ENCODE data around the gene IL27RA.

IL27RA gene

GRCh38 chr19:14061081-14061749, 29.7 kb downstream of the IL27RA start:
- DNase-seq = no peak

GRCh38 chr19:14061751-14062557, 30.4 kb downstream of the IL27RA start, which contains the start of gene PALM3:
Gene PALM3, minus strand, starts transcription at chr19:14062076. Its CDS starts 96 bp downstream, at chr19:14061980.
- DNase-seq = no peak

- no peak for DNase-seq
Observed at GRCh38 chr19:14062558-14062855, 30.9 kb downstream of the IL27RA start.

- DNase-seq = no peak
Observed at GRCh38 chr19:14063105-14063504, 31.5 kb downstream of the IL27RA start.

- DNase-seq = no peak
Observed at GRCh38 chr19:14066134-14066533, 34.6 kb downstream of the IL27RA start.

- DNase-seq = no peak
Observed at GRCh38 chr19:14070268-14071050, 38.9 kb downstream of the IL27RA start.

- DNase-seq = no peak
Observed at GRCh38 chr19:14072535-14073260, 41.1 kb downstream of the IL27RA start, which contains the start of gene MISP3. Gene MISP3, plus strand, starts transcription at chr19:14072786. Its CDS starts 524 bp downstream, at chr19:14073310.

- no peak for DNase-seq
Observed at GRCh38 chr19:14073261-14073924, 41.8 kb downstream of the IL27RA start.

- DNase-seq = no peak
Observed at GRCh38 chr19:14073925-14074838, 42.6 kb downstream of the IL27RA start.

GRCh38 chr19:14078411-14078810, 46.8 kb downstream of the IL27RA start:
- DNase-seq = no peak

- peak; percentile 98 for DNase-seq
Observed at GRCh38 chr19:14080887-14081796, 49.6 kb downstream of the IL27RA start.

GRCh38 chr19:14081797-14082674, 50.5 kb downstream of the IL27RA start:
- DNase-seq = no peak

GRCh38 chr19:14082675-14082960, 51.1 kb downstream of the IL27RA start:
- DNase-seq = no peak

- no peak for DNase-seq
Observed at GRCh38 chr19:14085309-14085995, 53.9 kb downstream of the IL27RA start, which contains the start of gene C19orf67. Gene C19orf67, minus strand, starts transcription at chr19:14085783. Its CDS starts 156 bp downstream, at chr19:14085627.

- DNase-seq = no peak
Observed at GRCh38 chr19:14086098-14086497, 54.5 kb downstream of the IL27RA start.

- DNase-seq = no peak
Observed at GRCh38 chr19:14088634-14089411, 57.3 kb downstream of the IL27RA start.

- DNase-seq = no peak
Observed at GRCh38 chr19:14089412-14089661, 57.8 kb downstream of the IL27RA start.
